ENCODE measurements around the gene CCDC150. TPM values are rescaled to one million over a fixed set of nuclear protein-coding genes. Genes with fewer than 3 reads are reported as not detected.
A peak's percentile ranks its signal among the peaks of the same experiment; 100 is the strongest.

Gene CCDC150
- 1 to 10 TPM; 7.5 to 9.4 TPM for total RNA-seq

GRCh38 chr2:196639180-196640030, at the start of gene CCDC150:
TSS of gene CCDC150 (plus strand) at chr2:196639715. CDS start at chr2:196639767, 52 bp downstream.
- Mint-ChIP-seq H3K27me3 (peaks cover 4% of the 10 kb centered on the region), H3K4me1 (peaks cover 12% of the 10 kb centered on the region), H3K27ac (peak within 1 kb of the TSS; percentile 65), H3K36me3 (peaks cover 2% of the 10 kb centered on the region), H3K4me3 (peak within 1 kb of the TSS; percentile 90), H3K9me3 (peaks cover 6% of the 10 kb centered on the region)
- DNase-seq: peak; percentile 96

GRCh38 chr2:196590286-196590685, 49.2 kb upstream of the CCDC150 start:
- H3K36me3 Mint-ChIP-seq: no peaks in the 10 kb centered on the region
- H3K27me3 Mint-ChIP-seq: peaks cover 73% of the 10 kb centered on the region
- DNase-seq: no peak
- H3K4me1 Mint-ChIP-seq: peaks cover 6% of the 10 kb centered on the region
- no peak overlapping the region for H3K27ac Mint-ChIP-seq
- H3K9me3 Mint-ChIP-seq: peaks cover 11% of the 10 kb centered on the region
- H3K4me3 Mint-ChIP-seq: no peak overlapping the region

GRCh38 chr2:196591004-196591403, 48.5 kb upstream of the CCDC150 start:
- Mint-ChIP-seq H3K4me3 (no peak overlapping the region), H3K9me3 (peaks cover 9% of the 10 kb centered on the region), H3K27ac (no peak overlapping the region), H3K27me3 (peaks cover 78% of the 10 kb centered on the region), H3K36me3 (no peaks in the 10 kb centered on the region), H3K4me1 (peaks cover 6% of the 10 kb centered on the region)
- DNase-seq: no peak

GRCh38 chr2:196591621-196592022, 47.9 kb upstream of the CCDC150 start:
- Mint-ChIP-seq H3K36me3 (no peaks in the 10 kb centered on the region), H3K27me3 (peaks cover 76% of the 10 kb centered on the region), H3K4me3 (no peak overlapping the region), H3K4me1 (peaks cover 6% of the 10 kb centered on the region), H3K27ac (no peak overlapping the region), H3K9me3 (peaks cover 2% of the 10 kb centered on the region)
- DNase-seq: no peak

- H3K4me3 Mint-ChIP-seq: peak overlapping the region; percentile 69
- DNase-seq: no peak
- no peak overlapping the region for H3K27ac Mint-ChIP-seq
- peaks cover 78% of the 10 kb centered on the region for H3K27me3 Mint-ChIP-seq
- peaks cover 6% of the 10 kb centered on the region for H3K4me1 Mint-ChIP-seq
- H3K36me3 Mint-ChIP-seq: no peaks in the 10 kb centered on the region
- H3K9me3 Mint-ChIP-seq: no peaks in the 10 kb centered on the region
These were observed 47.1 kb upstream of the CCDC150 start for GRCh38 chr2:196592331-196592910.

GRCh38 chr2:196592911-196593881, 46.3 kb upstream of the CCDC150 start, which contains the start of gene HECW2:
TSS of gene HECW2 (minus strand) at chr2:196593554.
- no peak within 1 kb of the TSS for H3K27ac Mint-ChIP-seq
- no peaks in the 10 kb centered on the region for H3K36me3 Mint-ChIP-seq
- H3K4me1 Mint-ChIP-seq: peaks cover 6% of the 10 kb centered on the region
- DNase-seq: peak; percentile 40
- H3K27me3 Mint-ChIP-seq: peaks cover 75% of the 10 kb centered on the region
- no peaks in the 10 kb centered on the region for H3K9me3 Mint-ChIP-seq
- peak within 1 kb of the TSS; percentile 69 for H3K4me3 Mint-ChIP-seq

GRCh38 chr2:196594158-196594557, 45.4 kb upstream of the CCDC150 start:
- H3K4me3 Mint-ChIP-seq: no peak overlapping the region
- no peaks in the 10 kb centered on the region for H3K36me3 Mint-ChIP-seq
- no peak for DNase-seq
- H3K4me1 Mint-ChIP-seq: peaks cover 6% of the 10 kb centered on the region
- no peak overlapping the region for H3K27ac Mint-ChIP-seq
- no peaks in the 10 kb centered on the region for H3K9me3 Mint-ChIP-seq
- H3K27me3 Mint-ChIP-seq: peaks cover 70% of the 10 kb centered on the region

GRCh38 chr2:196597531-196597930, 42.0 kb upstream of the CCDC150 start:
- no peaks in the 10 kb centered on the region for H3K36me3 Mint-ChIP-seq
- H3K27ac Mint-ChIP-seq: no peak overlapping the region
- no peaks in the 10 kb centered on the region for H3K9me3 Mint-ChIP-seq
- DNase-seq: no peak
- peaks cover 42% of the 10 kb centered on the region for H3K27me3 Mint-ChIP-seq
- H3K4me3 Mint-ChIP-seq: no peak overlapping the region
- H3K4me1 Mint-ChIP-seq: peaks cover 2% of the 10 kb centered on the region

GRCh38 chr2:196598412-196598811, 41.1 kb upstream of the CCDC150 start:
- Mint-ChIP-seq H3K4me3 (no peak overlapping the region), H3K4me1 (peaks cover 2% of the 10 kb centered on the region), H3K27me3 (peaks cover 40% of the 10 kb centered on the region), H3K27ac (no peak overlapping the region), H3K36me3 (no peaks in the 10 kb centered on the region), H3K9me3 (no peaks in the 10 kb centered on the region)
- no peak for DNase-seq

- no peaks in the 10 kb centered on the region for H3K36me3 Mint-ChIP-seq
- peaks cover 39% of the 10 kb centered on the region for H3K27me3 Mint-ChIP-seq
- no peak for DNase-seq
- H3K9me3 Mint-ChIP-seq: no peaks in the 10 kb centered on the region
- H3K4me1 Mint-ChIP-seq: no peaks in the 10 kb centered on the region
- H3K27ac Mint-ChIP-seq: no peak overlapping the region
- H3K4me3 Mint-ChIP-seq: no peak overlapping the region
These were observed 40.7 kb upstream of the CCDC150 start for GRCh38 chr2:196598846-196599245.

- H3K9me3 Mint-ChIP-seq: no peaks in the 10 kb centered on the region
- H3K4me3 Mint-ChIP-seq: no peak overlapping the region
- no peaks in the 10 kb centered on the region for H3K36me3 Mint-ChIP-seq
- no peak for DNase-seq
- no peak overlapping the region for H3K27ac Mint-ChIP-seq
- no peaks in the 10 kb centered on the region for H3K4me1 Mint-ChIP-seq
- peaks cover 13% of the 10 kb centered on the region for H3K27me3 Mint-ChIP-seq
These were observed 37.8 kb upstream of the CCDC150 start for GRCh38 chr2:196601430-196602306.

GRCh38 chr2:196604196-196604595, 35.3 kb upstream of the CCDC150 start:
- Mint-ChIP-seq H3K9me3 (no peaks in the 10 kb centered on the region), H3K4me3 (no peak overlapping the region), H3K4me1 (no peaks in the 10 kb centered on the region), H3K27me3 (peaks cover 6% of the 10 kb centered on the region), H3K36me3 (no peaks in the 10 kb centered on the region), H3K27ac (no peak overlapping the region)
- no peak for DNase-seq

GRCh38 chr2:196606516-196606915, 33.0 kb upstream of the CCDC150 start:
- Mint-ChIP-seq H3K4me1 (no peaks in the 10 kb centered on the region), H3K27me3 (peaks cover 3% of the 10 kb centered on the region), H3K36me3 (no peaks in the 10 kb centered on the region), H3K4me3 (no peak overlapping the region), H3K27ac (no peak overlapping the region), H3K9me3 (no peaks in the 10 kb centered on the region)
- no peak for DNase-seq

GRCh38 chr2:196607073-196607472, 32.4 kb upstream of the CCDC150 start:
- no peak overlapping the region for H3K27ac Mint-ChIP-seq
- no peaks in the 10 kb centered on the region for H3K9me3 Mint-ChIP-seq
- no peaks in the 10 kb centered on the region for H3K4me1 Mint-ChIP-seq
- H3K4me3 Mint-ChIP-seq: no peak overlapping the region
- no peak for DNase-seq
- no peaks in the 10 kb centered on the region for H3K36me3 Mint-ChIP-seq
- H3K27me3 Mint-ChIP-seq: peaks cover 3% of the 10 kb centered on the region

Data from activated naive CD8-positive, alpha-beta T cell treated with anti-CD3 and anti-CD28 coated beads for 36 hours (primary cell).